ENCODE data around the gene GDF7. TPM values are rescaled to one million over a fixed set of nuclear protein-coding genes. Genes with fewer than 3 reads are reported as not detected.

The GDF7 gene
- total RNA-seq, 1 experiment from 2014 or later: 0.02 TPM

DNA sequence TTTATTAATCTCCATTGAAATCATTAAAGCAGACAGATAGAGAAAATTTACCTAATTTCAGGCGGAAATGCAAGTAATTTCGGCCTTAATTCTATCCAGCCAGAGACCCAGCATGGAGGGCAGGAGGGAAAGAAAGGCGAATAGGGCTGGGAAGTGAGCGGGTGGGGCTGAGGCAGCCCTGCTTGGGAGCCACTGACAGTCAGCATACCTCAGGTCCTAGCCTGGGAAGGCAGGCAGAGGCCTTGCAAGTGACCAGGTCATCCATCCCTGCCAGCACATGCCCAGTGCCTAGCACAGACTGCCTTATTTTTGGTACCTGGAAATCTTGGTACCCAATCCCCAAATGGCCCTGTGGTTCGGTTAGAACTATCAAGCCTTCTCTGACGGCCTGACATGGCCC is 1.5 kb downstream of the GDF7 start:
- ATAC-seq: no peak
- Histone ChIP-seq H3K36me3 (ENCODE audit: control insufficient read depth in 1 of 2, insufficient read depth in 2 of 2, low read length in 2 of 2) (no peaks in the 10 kb centered on the region), H3K4me3 (replicated peaks in 1 of 2; ENCODE audit: low read depth in 1 of 2, low read length in 2 of 2) (no peak overlapping the region), H3K4me1 (ENCODE audit: control insufficient read depth in 1 of 2, insufficient read depth in 2 of 2, low read length in 2 of 2) (no peaks in the 10 kb centered on the region), H3K9me2 (ENCODE audit: insufficient read depth) (no peaks in the 10 kb centered on the region), H3K27me3 (ENCODE audit: insufficient read depth, low read length) (peaks cover 11% of the 10 kb centered on the region; the same call in 1 of the 2 replicates), H3K4me2 (ENCODE audit: low read length) (no peak overlapping the region), H3K27ac (ENCODE audit: low read depth, low read length) (no peak overlapping the region), H3K9ac (ENCODE audit: low read length) (no peak overlapping the region), H4K20me1 (ENCODE audit: insufficient read depth) (no peaks in the 10 kb centered on the region), H2AFZ (ENCODE audit: low read depth, low read length, poor library complexity, severe bottlenecking) (no peak overlapping the region), H3K79me2 (ENCODE audit: insufficient read depth, low read length) (no peaks in the 10 kb centered on the region), H3K9me3 (ENCODE audit: control insufficient read depth in 1 of 2, insufficient read depth in 1 of 2, low read depth in 1 of 2, low read length in 2 of 2) (no peaks in the 10 kb centered on the region)
- no TSS peak for BruUV-seq (replicated peaks)
- ChIA-PET POLR2A (no interaction called here), CTCF (no interaction called here), RAD21 (ENCODE audit: low non-redundant PET in 1 of 2, low total read pairs in 2 of 2, uncharacterized antibody in 2 of 2, unreplicated experiment in 2 of 2) (no interaction called here)
- TF ChIP-seq EZH2 (IDR thresholded peaks at IDR 0.05) (no peak), ELF1 (IDR thresholded peaks at IDR 0.05; ENCODE audit: borderline replicate concordance, low read depth) (no peak), ZFX (IDR thresholded peaks at IDR 0.05) (no peak), SP1 (IDR thresholded peaks at IDR 0.05; ENCODE audit: low read depth) (no peak), JUND (IDR thresholded peaks at IDR 0.05) (no peak), CEBPB (IDR thresholded peaks at IDR 0.05; ENCODE audit: low read depth) (no peak), POLR2A (IDR thresholded peaks at IDR 0.05; ENCODE audit: borderline replicate concordance, extremely low read depth, insufficient read depth, insufficient read length) (no peak), SIN3A (IDR thresholded peaks at IDR 0.05; ENCODE audit: low read depth) (no peak), YY1 (IDR thresholded peaks at IDR 0.05; ENCODE audit: extremely low read depth, insufficient replicate concordance, low read depth, low read length) (no peak), SRF (IDR thresholded peaks at IDR 0.05; ENCODE audit: low read depth) (no peak), FOSL1 (IDR thresholded peaks at IDR 0.05; ENCODE audit: low read depth) (no peak), EGR1 (IDR thresholded peaks at IDR 0.05; ENCODE audit: low read depth) (no peak)
- TF ChIP-seq, protein P1, sequence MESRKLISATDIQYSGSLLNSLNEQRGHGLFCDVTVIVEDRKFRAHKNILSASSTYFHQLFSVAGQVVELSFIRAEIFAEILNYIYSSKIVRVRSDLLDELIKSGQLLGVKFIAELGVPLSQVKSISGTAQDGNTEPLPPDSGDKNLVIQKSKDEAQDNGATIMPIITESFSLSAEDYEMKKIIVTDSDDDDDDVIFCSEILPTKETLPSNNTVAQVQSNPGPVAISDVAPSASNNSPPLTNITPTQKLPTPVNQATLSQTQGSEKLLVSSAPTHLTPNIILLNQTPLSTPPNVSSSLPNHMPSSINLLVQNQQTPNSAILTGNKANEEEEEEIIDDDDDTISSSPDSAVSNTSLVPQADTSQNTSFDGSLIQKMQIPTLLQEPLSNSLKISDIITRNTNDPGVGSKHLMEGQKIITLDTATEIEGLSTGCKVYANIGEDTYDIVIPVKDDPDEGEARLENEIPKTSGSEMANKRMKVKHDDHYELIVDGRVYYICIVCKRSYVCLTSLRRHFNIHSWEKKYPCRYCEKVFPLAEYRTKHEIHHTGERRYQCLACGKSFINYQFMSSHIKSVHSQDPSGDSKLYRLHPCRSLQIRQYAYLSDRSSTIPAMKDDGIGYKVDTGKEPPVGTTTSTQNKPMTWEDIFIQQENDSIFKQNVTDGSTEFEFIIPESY (IDR thresholded peaks at IDR 0.05; ENCODE audit: extremely low read depth, insufficient replicate concordance, low read length): no peak
- TF ChIP-seq, protein P2, sequence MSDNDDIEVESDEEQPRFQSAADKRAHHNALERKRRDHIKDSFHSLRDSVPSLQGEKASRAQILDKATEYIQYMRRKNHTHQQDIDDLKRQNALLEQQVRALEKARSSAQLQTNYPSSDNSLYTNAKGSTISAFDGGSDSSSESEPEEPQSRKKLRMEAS (IDR thresholded peaks at IDR 0.05): no peak
- TF ChIP-seq, protein P3, sequence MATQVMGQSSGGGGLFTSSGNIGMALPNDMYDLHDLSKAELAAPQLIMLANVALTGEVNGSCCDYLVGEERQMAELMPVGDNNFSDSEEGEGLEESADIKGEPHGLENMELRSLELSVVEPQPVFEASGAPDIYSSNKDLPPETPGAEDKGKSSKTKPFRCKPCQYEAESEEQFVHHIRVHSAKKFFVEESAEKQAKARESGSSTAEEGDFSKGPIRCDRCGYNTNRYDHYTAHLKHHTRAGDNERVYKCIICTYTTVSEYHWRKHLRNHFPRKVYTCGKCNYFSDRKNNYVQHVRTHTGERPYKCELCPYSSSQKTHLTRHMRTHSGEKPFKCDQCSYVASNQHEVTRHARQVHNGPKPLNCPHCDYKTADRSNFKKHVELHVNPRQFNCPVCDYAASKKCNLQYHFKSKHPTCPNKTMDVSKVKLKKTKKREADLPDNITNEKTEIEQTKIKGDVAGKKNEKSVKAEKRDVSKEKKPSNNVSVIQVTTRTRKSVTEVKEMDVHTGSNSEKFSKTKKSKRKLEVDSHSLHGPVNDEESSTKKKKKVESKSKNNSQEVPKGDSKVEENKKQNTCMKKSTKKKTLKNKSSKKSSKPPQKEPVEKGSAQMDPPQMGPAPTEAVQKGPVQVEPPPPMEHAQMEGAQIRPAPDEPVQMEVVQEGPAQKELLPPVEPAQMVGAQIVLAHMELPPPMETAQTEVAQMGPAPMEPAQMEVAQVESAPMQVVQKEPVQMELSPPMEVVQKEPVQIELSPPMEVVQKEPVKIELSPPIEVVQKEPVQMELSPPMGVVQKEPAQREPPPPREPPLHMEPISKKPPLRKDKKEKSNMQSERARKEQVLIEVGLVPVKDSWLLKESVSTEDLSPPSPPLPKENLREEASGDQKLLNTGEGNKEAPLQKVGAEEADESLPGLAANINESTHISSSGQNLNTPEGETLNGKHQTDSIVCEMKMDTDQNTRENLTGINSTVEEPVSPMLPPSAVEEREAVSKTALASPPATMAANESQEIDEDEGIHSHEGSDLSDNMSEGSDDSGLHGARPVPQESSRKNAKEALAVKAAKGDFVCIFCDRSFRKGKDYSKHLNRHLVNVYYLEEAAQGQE (IDR thresholded peaks at IDR 0.05; ENCODE audit: low read depth): no peak
- TF ChIP-seq, protein P4, sequence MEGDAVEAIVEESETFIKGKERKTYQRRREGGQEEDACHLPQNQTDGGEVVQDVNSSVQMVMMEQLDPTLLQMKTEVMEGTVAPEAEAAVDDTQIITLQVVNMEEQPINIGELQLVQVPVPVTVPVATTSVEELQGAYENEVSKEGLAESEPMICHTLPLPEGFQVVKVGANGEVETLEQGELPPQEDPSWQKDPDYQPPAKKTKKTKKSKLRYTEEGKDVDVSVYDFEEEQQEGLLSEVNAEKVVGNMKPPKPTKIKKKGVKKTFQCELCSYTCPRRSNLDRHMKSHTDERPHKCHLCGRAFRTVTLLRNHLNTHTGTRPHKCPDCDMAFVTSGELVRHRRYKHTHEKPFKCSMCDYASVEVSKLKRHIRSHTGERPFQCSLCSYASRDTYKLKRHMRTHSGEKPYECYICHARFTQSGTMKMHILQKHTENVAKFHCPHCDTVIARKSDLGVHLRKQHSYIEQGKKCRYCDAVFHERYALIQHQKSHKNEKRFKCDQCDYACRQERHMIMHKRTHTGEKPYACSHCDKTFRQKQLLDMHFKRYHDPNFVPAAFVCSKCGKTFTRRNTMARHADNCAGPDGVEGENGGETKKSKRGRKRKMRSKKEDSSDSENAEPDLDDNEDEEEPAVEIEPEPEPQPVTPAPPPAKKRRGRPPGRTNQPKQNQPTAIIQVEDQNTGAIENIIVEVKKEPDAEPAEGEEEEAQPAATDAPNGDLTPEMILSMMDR (IDR thresholded peaks at IDR 0.05 in 2 of 3, conservative IDR thresholded peaks at IDR 0.05 in 1 of 3; ENCODE audit: borderline replicate concordance in 1 of 3, insufficient read depth in 1 of 3, low read depth in 2 of 3, low read length in 2 of 3): no peak
- intact Hi-C loops (cut with micrococcal nuclease): no loop called here
- no peak for DNase-seq (ENCODE audit: low read depth, low spot score)
